ENCODE results near the gene ENTPD7.

Gene ENTPD7

DNA sequence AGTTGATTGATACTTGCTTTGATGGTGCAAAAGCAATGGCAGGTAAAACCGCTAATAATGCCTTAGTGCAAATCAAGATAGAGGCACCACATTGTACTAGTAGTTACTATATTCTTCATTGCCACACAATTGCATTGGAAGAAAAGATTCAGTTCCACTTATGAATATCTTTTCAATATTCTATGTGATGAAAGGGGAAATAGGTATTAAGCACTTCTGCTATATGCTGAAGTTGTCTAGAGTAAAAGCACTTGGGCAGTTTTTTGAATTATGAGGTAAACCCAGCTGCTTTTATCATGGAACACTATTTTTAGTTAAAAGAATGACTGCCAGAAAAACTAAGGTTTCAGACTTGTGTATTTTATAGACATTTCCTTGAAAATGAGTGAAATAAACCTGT, 15.5 kb downstream of the ENTPD7 start:
- TF ChIP-seq ZBTB7A (IDR thresholded peaks at IDR 0.05; ENCODE audit: low read depth) (no peak), FOXM1 (IDR thresholded peaks at IDR 0.05; ENCODE audit: borderline replicate concordance, low read depth) (no peak), YY1 (IDR thresholded peaks at IDR 0.05; ENCODE audit: low read depth) (no peak), TEAD4 (IDR thresholded peaks at IDR 0.05) (no peak), RAD21 (IDR thresholded peaks at IDR 0.05; ENCODE audit: low read depth) (no peak), NFIC (IDR thresholded peaks at IDR 0.05) (no peak), EP300 (IDR thresholded peaks at IDR 0.05; ENCODE audit: borderline replicate concordance) (no peak), CREB1 (IDR thresholded peaks at IDR 0.05; ENCODE audit: low read depth) (no peak), CEBPB (IDR thresholded peaks at IDR 0.05) (no peak), TAF1 (IDR thresholded peaks at IDR 0.05; ENCODE audit: low read depth) (no peak), TCF12 (IDR thresholded peaks at IDR 0.05; ENCODE audit: low read depth) (no peak)
- TF ChIP-seq, protein P1, sequence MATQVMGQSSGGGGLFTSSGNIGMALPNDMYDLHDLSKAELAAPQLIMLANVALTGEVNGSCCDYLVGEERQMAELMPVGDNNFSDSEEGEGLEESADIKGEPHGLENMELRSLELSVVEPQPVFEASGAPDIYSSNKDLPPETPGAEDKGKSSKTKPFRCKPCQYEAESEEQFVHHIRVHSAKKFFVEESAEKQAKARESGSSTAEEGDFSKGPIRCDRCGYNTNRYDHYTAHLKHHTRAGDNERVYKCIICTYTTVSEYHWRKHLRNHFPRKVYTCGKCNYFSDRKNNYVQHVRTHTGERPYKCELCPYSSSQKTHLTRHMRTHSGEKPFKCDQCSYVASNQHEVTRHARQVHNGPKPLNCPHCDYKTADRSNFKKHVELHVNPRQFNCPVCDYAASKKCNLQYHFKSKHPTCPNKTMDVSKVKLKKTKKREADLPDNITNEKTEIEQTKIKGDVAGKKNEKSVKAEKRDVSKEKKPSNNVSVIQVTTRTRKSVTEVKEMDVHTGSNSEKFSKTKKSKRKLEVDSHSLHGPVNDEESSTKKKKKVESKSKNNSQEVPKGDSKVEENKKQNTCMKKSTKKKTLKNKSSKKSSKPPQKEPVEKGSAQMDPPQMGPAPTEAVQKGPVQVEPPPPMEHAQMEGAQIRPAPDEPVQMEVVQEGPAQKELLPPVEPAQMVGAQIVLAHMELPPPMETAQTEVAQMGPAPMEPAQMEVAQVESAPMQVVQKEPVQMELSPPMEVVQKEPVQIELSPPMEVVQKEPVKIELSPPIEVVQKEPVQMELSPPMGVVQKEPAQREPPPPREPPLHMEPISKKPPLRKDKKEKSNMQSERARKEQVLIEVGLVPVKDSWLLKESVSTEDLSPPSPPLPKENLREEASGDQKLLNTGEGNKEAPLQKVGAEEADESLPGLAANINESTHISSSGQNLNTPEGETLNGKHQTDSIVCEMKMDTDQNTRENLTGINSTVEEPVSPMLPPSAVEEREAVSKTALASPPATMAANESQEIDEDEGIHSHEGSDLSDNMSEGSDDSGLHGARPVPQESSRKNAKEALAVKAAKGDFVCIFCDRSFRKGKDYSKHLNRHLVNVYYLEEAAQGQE (IDR thresholded peaks at IDR 0.05; ENCODE audit: low read depth): no peak
- TF ChIP-seq, protein P2, sequence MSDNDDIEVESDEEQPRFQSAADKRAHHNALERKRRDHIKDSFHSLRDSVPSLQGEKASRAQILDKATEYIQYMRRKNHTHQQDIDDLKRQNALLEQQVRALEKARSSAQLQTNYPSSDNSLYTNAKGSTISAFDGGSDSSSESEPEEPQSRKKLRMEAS (IDR thresholded peaks at IDR 0.05): no peak
- TF ChIP-seq, protein P3, sequence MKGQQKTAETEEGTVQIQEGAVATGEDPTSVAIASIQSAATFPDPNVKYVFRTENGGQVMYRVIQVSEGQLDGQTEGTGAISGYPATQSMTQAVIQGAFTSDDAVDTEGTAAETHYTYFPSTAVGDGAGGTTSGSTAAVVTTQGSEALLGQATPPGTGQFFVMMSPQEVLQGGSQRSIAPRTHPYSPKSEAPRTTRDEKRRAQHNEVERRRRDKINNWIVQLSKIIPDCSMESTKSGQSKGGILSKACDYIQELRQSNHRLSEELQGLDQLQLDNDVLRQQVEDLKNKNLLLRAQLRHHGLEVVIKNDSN (IDR thresholded peaks at IDR 0.05): no peak

DNA sequence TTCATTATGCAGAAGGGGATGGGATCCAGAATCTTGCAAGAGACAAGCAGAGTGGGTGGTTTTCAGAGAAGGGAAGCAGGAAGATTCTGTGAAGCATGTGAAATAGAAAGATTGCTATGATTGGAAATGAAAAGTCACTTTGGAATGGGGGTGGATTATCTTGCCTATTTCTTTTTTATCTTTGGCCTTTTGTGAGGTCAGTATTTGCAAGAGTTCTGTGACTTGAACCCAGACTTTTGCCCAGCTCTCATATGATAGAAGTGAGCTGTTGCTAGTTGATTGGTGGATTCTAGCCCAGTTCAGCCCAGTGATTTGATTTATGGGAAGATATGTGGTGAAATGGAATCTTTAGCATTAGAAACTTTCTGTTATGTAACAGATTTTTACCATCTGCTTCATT, 17.1 kb downstream of the ENTPD7 start:
- TF ChIP-seq RAD21 (IDR thresholded peaks at IDR 0.05; ENCODE audit: low read depth) (no peak; the same call in 1 of the 2 replicates), TEAD4 (IDR thresholded peaks at IDR 0.05) (no peak), TCF12 (IDR thresholded peaks at IDR 0.05; ENCODE audit: low read depth) (no peak), EGR1 (IDR thresholded peaks at IDR 0.05) (no peak), YY1 (IDR thresholded peaks at IDR 0.05; ENCODE audit: low read depth) (no peak), EP300 (IDR thresholded peaks at IDR 0.05; ENCODE audit: borderline replicate concordance) (no peak)
- TF ChIP-seq, protein P2 (IDR thresholded peaks at IDR 0.05): no peak

DNA sequence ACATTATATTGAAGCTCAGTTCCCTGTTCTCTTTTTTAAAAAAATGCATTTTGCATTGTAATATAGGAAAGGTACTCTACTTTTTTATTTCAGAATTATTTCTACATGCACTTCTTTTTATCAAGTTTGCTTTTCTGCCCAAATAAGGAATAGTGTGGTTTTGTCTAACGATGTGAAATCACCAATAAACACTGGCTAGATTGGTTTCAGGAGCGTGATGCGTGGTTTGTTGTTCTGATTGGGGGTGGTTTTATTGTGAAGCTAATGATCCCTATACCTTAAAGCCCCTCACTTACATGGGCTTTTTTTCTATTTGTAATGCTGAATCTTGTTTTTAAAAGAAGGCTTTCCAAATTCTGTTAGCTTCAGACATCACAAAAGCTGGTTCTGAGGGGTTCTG, 17.6 kb downstream of the ENTPD7 start:
- TF ChIP-seq, protein P2 (IDR thresholded peaks at IDR 0.05): no peak
- TF ChIP-seq, protein P3 (IDR thresholded peaks at IDR 0.05): no peak
- TF ChIP-seq TEAD4 (IDR thresholded peaks at IDR 0.05) (no peak), YY1 (IDR thresholded peaks at IDR 0.05; ENCODE audit: low read depth) (no peak), RAD21 (IDR thresholded peaks at IDR 0.05; ENCODE audit: low read depth) (no peak), CEBPB (IDR thresholded peaks at IDR 0.05) (no peak), ZBTB7A (IDR thresholded peaks at IDR 0.05; ENCODE audit: low read depth) (no peak), FOXM1 (IDR thresholded peaks at IDR 0.05; ENCODE audit: borderline replicate concordance, low read depth) (no peak), EP300 (IDR thresholded peaks at IDR 0.05; ENCODE audit: borderline replicate concordance) (no peak), EGR1 (IDR thresholded peaks at IDR 0.05) (no peak), NFIC (IDR thresholded peaks at IDR 0.05) (no peak), TAF1 (IDR thresholded peaks at IDR 0.05; ENCODE audit: low read depth) (no peak), CREB1 (IDR thresholded peaks at IDR 0.05; ENCODE audit: low read depth) (no peak), TCF12 (IDR thresholded peaks at IDR 0.05; ENCODE audit: low read depth) (no peak)
- TF ChIP-seq, protein P1 (IDR thresholded peaks at IDR 0.05; ENCODE audit: low read depth): no peak

DNA sequence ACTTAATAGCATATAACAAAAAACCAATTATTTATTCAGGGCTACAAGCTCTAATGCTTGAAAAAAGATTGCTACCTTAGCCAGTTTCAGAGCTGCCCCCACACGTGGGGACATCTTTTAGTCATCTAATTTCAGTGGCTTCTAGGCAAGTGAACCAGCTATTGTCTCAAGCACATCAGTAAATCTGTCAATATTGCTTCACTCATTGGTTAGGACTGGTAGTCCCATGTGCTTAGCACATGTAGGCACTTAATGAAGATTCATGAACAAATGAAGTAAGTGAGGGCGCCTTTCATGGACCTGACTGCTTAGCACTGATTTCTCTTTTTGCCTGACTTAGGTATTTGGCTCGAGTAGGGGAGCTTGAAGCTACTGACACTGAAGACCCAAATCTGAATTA, 19.6 kb downstream of the ENTPD7 start:
- TF ChIP-seq NFIC (IDR thresholded peaks at IDR 0.05) (no peak), TCF12 (IDR thresholded peaks at IDR 0.05; ENCODE audit: low read depth) (no peak), CREB1 (IDR thresholded peaks at IDR 0.05; ENCODE audit: low read depth) (no peak), YY1 (IDR thresholded peaks at IDR 0.05; ENCODE audit: low read depth) (no peak), EGR1 (IDR thresholded peaks at IDR 0.05) (no peak), TAF1 (IDR thresholded peaks at IDR 0.05; ENCODE audit: low read depth) (no peak), CEBPB (IDR thresholded peaks at IDR 0.05) (no peak), ZBTB7A (IDR thresholded peaks at IDR 0.05; ENCODE audit: low read depth) (no peak), RAD21 (IDR thresholded peaks at IDR 0.05; ENCODE audit: low read depth) (no peak), EP300 (IDR thresholded peaks at IDR 0.05; ENCODE audit: borderline replicate concordance) (no peak), FOXM1 (IDR thresholded peaks at IDR 0.05; ENCODE audit: borderline replicate concordance, low read depth) (no peak), TEAD4 (IDR thresholded peaks at IDR 0.05) (no peak)
- TF ChIP-seq, protein P2 (IDR thresholded peaks at IDR 0.05): no peak
- TF ChIP-seq, protein P3 (IDR thresholded peaks at IDR 0.05): no peak
- TF ChIP-seq, protein P1 (IDR thresholded peaks at IDR 0.05; ENCODE audit: low read depth): no peak

Measured in Ishikawa (cell line).